NCI-H2107 treated with DMSO at 0.1 percent for 48 hours (cell line): ENCODE results near the gene BBIP1.

Experiments
- DNase-seq: peaks from one replicate; lab custom pipeline; 2025; ENCODE audit not compliant: unreplicated experiment; lab: John Stamatoyannopoulos, UW

The BBIP1 gene

DNA sequence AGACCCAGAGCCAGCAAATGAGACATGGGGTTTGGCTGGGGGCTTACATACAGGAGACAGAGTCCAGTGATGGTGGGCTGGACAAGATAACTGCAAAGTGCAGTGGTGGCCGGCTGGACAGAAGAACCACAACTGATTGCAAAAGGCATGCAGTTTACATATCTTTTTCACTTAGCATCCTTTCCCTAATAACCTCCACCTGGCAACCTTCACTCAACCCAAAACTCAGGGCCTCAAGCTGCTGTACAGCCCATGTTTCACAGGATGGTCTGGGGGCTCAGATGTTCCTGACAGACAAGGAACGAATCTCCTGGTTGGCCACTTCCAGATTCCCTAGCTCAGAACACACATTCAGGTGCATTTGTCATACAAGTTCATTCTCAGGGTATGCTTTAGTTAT is 55.0 kb downstream of the BBIP1 start:
- no peak for DNase-seq

DNA sequence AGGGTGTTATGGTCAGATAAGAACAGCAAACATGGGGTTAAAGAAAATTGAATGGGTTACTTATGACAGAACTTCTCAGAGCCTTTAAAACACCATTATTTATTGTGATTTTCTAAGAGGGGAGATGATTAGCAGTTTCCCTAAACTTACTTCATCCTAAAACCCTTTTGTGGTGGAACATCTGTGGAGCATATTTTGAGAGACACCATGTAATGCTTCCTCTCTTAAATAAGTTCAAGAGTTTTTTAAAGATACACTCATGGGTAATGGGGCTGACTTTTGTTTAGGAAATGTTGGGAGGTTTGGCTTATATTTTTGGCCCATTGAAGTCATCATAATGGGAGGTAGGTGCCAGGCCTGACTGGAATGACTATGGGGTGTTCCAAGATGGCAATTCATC is 55.6 kb downstream of the BBIP1 start:
- DNase-seq, result no peak

DNA sequence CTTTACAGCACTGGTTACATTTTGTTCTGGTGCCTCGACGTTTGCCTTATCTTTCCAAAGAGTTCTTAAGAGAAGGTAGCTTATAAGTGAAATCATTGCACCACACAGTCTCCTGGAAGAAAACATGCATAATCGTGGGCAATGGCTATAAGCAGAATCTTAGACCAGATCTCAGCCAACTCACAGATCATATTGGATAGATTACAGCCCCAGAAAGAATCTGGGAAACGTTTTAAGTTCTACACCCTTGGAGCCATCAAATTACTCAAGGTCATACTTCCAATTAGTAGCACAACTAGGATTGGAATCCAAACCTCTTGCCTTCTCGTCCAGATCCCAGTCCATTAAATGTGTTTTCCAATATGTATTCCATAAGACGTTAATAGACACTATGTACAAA is 56.0 kb downstream of the BBIP1 start:
- no peak for DNase-seq

DNA sequence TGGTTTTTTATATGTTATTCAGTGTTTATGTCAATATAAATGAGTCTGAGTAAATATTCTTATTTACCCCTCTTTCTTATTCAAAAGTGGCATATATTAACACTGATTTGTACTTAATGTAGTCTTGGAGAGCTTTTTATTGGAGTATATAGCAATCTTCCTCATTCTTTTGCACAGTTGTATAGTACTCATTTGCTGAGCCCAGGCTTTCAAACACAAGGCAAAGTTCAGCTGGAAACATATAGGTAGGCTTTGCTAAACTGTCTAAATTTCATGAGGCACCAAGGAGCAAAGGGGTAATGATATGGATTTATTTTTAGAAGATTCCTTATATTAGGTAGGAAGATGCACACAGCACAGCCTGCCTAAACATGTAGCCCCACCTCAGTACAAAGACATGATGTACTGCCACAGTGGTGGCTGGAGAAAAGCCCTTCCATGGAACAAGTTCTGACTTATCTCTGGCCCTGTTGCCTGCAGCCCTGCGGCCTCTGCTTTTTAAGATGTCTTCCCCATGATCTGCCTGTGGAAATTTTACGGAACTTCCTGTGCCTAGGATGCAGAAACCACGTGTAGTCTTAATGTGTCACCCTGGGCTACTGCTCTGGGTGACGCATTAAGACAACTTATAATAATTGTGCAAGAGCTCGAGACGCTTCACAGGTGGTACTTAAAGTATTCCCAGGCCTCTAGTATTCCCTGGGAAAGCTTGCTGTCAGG is 56.9 kb downstream of the BBIP1 start:
- no peak for DNase-seq

DNA sequence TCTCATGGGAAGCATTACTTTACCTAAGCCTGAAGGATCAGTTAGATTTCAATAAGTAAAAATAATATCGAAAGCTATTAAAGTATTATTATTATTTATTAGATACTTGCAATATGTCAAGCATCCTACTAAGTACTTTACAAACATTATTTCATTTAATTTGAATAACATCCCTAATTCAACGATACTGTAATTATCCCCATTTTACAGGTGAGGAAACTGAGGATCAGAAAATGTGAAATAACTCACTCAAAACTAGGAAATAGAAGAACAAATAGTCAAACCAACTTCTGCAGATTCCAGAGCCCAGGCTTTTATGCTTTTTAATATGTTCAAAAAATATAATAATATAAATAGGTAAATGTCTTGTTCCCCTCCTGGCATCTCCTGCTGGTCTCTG is 57.5 kb downstream of the BBIP1 start:
- no peak for DNase-seq

DNA sequence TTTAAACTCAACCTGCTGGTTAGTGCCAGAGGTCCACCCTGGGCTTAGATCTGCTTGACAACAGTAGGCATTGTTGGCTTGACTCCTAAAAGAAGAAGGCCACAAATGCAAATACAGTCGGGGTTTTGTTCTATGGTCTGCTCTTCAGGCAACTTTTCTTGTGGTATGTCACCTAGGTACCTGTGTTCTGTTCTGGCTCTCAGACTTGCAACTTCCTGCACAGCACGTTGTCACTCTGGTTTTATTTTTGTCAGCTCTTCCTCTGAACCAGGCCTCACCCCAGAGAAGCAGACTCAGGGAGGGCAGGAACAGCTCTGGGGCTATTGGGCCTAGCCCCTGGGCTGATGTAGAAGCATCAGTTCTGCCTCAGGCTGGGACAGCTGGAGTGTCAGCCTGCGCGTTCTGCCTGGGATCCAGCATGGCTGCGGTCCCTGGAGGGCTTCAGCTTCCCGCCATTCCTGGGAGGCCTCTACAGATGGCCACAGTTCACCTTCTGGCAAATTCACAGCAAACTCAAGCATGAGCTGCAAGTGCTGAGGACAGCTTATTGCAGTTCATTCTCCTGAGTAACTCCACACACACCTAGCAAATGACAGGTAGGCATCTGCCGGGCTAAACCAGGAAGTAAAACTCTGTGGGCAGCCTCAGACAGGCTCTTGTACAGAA is 58.3 kb downstream of the BBIP1 start:
- no peak for DNase-seq

DNA sequence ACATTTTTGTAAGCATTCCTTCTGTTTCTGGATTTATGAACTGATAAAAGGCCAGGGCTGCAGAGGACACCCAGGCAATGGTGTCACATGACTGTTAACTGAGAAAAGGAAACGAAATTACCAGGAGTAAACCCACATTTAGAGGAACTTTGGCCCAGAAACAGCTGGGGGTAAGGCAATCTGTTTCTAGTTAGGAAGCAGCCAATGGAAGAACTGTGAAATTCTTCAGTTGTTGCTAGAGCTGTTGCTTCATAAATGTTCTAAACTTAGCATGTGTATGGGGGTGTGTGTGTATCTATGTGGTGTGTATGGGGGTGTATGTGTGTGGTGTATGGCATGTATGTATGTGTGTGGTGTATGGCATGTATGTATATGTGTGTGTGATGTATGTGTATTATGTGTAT is 59.0 kb downstream of the BBIP1 start:
- DNase-seq, result no peak

DNA sequence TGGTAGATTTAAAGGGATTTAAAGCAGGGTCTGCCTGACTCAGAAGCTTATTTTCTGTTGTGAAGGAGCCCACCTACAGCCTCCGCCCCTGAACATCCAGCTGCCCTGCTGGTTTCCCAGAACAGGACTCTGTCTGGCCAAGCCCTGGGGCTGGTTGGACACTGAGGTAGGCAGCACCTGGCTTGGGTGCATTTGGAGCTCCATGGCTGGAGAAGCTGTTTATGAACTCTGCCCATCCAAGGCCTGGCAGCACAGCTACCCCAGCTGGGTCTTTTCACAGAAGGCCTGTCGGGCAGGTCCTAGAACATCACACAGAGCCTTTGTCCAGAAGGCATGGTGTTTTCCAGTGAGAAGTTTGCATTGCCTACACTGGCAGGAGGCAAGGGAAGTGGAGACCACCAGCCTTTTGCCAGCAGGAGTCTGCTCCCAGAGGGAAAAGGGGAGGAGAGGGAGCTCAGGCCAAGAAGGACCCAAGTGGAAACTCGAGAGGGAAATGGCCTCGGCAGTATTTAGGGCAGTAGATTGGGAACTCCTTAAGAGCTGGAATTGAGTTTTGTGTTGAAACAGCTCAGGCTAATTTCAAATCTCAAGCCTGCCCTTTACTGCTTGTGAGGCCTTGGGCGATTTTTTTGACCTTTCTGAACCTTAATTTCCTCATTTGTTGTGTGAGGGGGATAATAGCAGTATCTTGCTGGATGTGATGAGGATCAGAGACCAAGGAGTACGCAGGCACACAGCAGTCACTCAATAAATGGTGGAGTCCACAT is 59.6 kb downstream of the BBIP1 start:
- no peak for DNase-seq

DNA sequence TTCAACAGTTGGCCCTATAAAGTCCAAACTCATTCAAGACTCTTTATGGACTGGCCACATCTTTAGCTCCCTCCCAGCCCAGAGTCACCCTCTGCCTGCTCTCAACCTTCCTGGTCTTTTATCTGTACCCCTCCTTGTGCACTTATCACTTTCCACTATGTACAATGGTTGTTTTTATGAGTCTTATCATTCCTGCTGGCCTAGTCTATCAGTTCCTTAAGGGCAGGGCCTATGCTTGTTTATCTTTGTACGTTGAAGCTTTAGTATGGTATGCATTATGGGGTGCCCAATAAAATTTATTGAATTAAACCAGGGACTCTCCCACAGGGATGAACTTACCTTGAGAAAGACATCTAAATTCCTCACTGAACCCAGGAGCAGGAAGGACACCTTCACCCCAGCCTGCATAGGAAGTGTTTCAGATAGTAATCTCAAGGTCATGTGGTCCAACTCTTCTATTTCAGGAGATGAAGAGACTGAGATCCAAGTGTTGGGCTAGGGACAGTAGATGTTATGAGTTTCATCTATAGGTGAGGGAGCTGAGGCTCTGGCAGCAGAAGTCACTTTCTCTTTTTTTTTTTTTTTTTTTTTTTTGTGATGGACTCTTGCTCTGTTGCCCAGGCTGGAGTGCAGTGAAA is 60.6 kb downstream of the BBIP1 start:
- DNase-seq, result no peak

DNA sequence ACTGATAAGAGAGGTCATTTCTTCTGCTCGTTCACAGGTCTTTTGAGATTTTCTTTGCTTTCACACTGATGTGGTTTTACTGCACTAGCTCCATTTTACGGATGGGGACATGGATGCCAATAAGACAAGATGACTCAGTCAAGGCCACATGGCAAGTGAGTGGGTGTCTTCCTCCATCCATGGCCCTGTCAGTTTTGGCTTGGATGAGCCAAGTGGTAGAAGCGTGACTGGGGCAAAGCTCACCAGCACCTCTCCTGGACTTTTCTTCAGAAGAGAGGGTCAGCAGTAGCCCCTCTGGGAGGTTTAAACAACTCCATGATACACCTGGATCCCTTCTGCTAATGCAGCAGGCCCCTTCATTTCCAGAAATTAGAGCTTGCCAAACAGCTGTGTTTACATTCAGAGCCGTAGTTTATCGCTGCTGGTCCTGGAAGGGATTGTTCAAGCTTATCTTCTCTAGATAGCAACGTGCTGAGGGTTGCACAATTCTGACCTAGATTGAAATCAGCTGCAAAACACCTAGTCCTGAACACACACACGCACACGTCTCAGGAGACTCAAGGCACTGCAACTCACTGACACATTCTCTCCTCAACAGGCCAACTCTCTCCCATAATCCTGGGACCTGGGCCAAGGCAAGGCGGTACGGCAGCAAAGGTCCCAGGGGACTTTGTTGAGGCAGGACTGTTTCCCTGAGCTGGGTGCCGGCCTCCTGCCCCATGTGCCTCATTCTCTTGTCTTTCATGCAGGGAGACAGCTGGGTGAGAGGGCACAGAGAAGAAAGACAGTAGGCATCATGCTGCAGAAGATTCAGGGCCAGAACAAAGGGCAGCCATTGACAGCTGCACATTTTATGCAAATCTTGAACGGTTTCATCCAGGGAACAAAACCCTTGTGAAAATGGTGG is 61.5 kb downstream of the BBIP1 start:
- DNase-seq, result peak; percentile 91

DNA sequence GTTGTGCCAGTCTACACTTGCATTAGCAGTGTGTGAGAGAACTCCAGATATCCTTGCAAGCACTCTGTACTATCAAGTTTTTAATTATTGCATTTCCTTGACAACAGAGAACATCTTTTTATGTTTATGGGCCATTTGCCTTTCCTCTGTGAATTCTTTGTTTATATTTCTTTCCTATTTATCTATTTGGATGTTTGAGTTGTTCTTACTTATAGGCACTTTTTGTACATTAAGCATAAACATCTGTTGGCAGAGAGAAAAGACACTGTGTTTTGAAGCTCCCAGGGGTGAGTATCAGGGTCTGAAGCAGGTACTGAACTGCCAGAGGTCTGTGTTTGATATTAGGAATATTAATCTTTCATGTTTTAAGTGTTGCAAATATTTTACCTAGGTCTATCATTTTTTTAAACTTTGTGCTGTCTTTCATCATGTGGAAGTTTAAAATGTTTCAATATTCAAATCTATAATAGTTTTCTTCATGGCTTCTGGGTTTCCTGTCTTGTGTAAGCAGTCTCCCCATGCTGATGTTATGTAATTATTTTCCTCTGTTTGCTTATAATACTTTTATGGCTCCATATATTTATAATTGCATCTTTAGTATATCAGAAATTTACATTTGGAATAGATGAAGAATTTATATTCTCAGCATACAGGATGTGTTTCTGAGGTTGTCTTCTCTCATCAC is 64.9 kb downstream of the BBIP1 start:
- DNase-seq, result no peak

DNA sequence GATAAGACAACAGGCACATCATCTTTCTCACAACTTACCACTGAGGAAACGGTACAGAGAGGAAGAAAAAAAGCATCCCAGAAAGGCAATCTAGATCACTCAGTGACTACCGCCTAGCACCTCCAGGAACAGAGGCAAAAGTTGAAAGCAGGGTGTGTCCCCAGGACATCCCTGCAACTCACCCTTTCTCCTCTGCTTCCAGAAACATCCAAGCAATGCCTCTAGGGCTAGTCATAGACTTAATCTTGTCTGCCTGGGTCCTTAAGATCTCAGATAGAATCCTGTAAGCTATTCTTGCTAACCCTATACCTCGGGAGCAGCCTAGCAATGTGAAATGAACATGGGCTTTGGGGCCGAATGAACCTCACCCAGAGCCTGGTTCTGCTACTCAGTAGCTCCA is 66.0 kb downstream of the BBIP1 start:
- DNase-seq, result no peak

DNA sequence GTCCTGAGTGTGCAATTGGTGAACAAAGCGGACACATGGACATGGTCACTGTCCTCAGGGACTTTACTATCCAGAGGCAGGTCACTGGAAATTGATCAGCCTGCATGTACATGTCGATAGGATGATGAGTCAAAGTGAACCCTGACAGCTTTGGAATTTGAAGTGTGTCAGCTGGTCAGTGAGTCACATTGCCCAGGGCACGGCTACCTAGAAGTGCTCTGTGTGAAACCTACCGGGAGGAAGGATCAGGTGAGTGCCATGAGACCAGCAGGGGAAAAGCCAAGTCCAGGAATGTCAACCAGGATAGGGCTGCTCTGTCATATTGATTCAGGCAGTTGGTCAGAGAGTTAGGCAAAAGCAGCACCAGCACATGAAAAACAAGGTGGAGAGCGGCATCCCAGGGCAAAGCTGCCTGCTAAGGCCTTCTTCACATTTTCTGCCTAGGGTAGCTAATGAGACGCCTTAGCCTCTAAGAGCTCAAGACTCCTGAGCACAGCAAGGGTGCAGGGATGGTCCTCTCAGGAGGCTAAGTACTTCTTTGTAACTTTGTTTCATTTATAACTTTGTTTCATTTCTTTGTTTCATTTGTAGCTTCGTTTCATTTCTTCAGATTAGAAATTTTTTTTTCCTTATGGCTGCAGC is 66.6 kb downstream of the BBIP1 start:
- no peak for DNase-seq

DNA sequence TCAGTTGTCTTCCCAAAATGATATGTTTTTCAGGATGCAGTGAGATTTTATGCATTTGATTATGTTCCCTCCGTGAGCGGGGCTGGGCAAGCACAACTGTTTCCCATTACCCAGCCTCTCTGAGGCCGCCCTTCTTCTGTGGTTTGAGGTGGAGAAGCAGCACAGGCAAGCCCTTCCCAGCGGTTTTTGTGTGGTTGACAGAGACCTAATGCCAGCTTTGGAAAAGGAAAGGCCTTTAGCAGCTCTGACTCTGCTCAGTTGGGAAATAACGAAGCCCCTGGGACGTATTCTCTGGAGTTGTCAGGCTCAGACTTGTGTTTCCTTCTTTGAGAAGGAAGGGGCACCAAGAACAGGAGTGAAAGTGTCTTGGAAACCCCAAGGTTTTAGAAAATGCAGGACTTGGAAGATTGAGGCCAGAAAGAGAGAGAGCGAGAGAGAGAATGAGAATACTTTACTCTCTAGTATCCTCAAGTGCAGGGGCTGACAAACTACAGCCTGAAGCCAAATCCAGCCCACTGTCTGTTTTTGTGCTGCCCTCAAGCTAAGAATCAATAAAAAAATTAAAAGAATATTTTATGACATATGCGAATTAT is 67.9 kb downstream of the BBIP1 start:
- DNase-seq, result peak; percentile 21

DNA sequence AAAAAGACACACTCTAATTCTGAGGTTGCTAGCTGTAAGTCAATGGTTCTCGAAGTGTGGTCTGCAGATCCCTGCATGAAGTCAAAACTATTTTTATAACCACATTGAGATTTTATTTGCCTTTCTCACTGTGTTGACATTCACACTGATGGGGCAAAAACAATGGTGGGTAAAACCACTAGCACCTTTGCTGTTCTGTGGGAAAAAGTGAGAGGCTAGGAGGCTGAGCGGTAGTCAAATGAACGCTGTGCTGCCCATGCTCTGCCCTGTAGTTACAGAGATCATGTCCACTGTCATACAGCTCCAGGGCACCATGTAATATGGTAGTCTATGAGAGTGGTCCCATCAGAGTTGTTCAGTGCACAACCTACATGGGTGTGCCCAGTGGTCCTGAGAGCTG is 68.9 kb downstream of the BBIP1 start:
- no peak for DNase-seq
